HepG2 (cell line): Measurements from ENCODE around the gene CKAP5. TPM values are rescaled to one million over a fixed set of nuclear protein-coding genes. Genes with fewer than 3 reads are reported as not detected.

Experiments
- ARNT2 ChIP-seq: sonication (generic); formaldehyde crosslinking; IDR thresholded peaks from 2 replicates; pipeline ENCODE4 v1.8.0; 2022; ENCODE audit warnings: mild to moderate bottlenecking, low read depth, missing genetic modification reagents, moderate library complexity
- ARNTL ChIP-seq: sonication (generic); formaldehyde crosslinking; IDR thresholded peaks from 2 replicates; pipeline ENCODE4 v1.4.0; 2020; ENCODE audit warnings: mild to moderate bottlenecking, missing genetic modification reagents
- ATAD3A ChIP-seq: sonication (generic); formaldehyde crosslinking; IDR thresholded peaks from 2 replicates; pipeline ENCODE4 v1.4.0; 2020; ENCODE audit warnings: missing genetic modification reagents
- CC2D1A ChIP-seq: sonication (generic); formaldehyde crosslinking; IDR thresholded peaks from 2 replicates; pipeline ENCODE4 v1.8.1; 2023; ENCODE audit warnings: mild to moderate bottlenecking, missing genetic modification reagents
- CHCHD3 ChIP-seq: sonication (generic); formaldehyde crosslinking; IDR thresholded peaks from 2 replicates; pipeline ENCODE4 v1.8.0; 2022; ENCODE audit warnings: mild to moderate bottlenecking, missing genetic modification reagents, moderate library complexity
- HMGXB4 ChIP-seq, 2 experiments: sonication (generic) in 1 of 2; formaldehyde crosslinking in 1 of 2; IDR thresholded peaks; 2 replicates each; pipeline versions ENCODE4 v1.4.0 to v1.6.1; 2018 to 2020; ENCODE audit warnings: missing genetic modification reagents in 2 of 2, borderline replicate concordance in 1 of 2, low read depth in 1 of 2, mild to moderate bottlenecking in 1 of 2, missing biosample characterization in 1 of 2
- HNRNPL ChIP-seq: fragments of 200-400 bp; formaldehyde crosslinking; IDR thresholded peaks from 2 replicates; pipeline ENCODE4 v1.6.1; 2017; ENCODE audit warnings: mild to moderate bottlenecking, low read depth, low read length
- KLF12 ChIP-seq: sonication (generic); formaldehyde crosslinking; IDR thresholded peaks from 2 replicates; pipeline ENCODE4 v1.4.0; 2020; ENCODE audit warnings: missing genetic modification reagents, borderline replicate concordance
- NAIF1 ChIP-seq: sonication (generic); formaldehyde crosslinking; IDR thresholded peaks from 2 replicates; pipeline ENCODE4 v1.5.0; 2020; ENCODE audit warnings: mild to moderate bottlenecking, missing genetic modification reagents, borderline replicate concordance
- PAX8 ChIP-seq: sonication (generic); formaldehyde crosslinking; IDR thresholded peaks from 2 replicates; pipeline ENCODE4 v1.8.0; 2022; ENCODE audit warnings: mild to moderate bottlenecking, missing genetic modification reagents, borderline replicate concordance
- UBTF ChIP-seq: sonication (generic); formaldehyde crosslinking; IDR thresholded peaks from 2 replicates; pipeline ENCODE4 v1.4.0; 2020; ENCODE audit warnings: mild to moderate bottlenecking, missing genetic modification reagents
- ZMYM3 ChIP-seq: sonication (generic); formaldehyde crosslinking; IDR thresholded peaks from 2 replicates; pipeline ENCODE4 v1.5.1; 2020; ENCODE audit warnings: mild to moderate bottlenecking, missing genetic modification reagents
- ZNF451 ChIP-seq: sonication (generic); formaldehyde crosslinking; IDR thresholded peaks from 2 replicates; pipeline ENCODE4 v1.5.0; 2020; ENCODE audit warnings: mild to moderate bottlenecking, missing genetic modification reagents
- ZNF605 ChIP-seq: sonication (generic); formaldehyde crosslinking; IDR thresholded peaks from 2 replicates; pipeline ENCODE4 v1.8.0; 2022; ENCODE audit warnings: mild to moderate bottlenecking, missing genetic modification reagents
- ZNF790 ChIP-seq: sonication (generic); formaldehyde crosslinking; IDR thresholded peaks from 2 replicates; pipeline ENCODE4 v1.8.0; 2022; ENCODE audit warnings: missing genetic modification reagents, mild to moderate bottlenecking, borderline replicate concordance
- ZNF839 ChIP-seq: sonication (generic); formaldehyde crosslinking; IDR thresholded peaks from 2 replicates; pipeline ENCODE4 v1.4.0; 2020; ENCODE audit warnings: missing genetic modification reagents, mild to moderate bottlenecking, borderline replicate concordance
- polyA plus RNA-seq, 8 experiments: library from polyadenylated mRNA; depleted of rRNA in 3 of 8; stranded (reverse) in 7 of 8; unstranded in 1 of 8; fragments of >200 nt; fragmentation: Illumina TruSeq in 4 of 8; extraction: Trizol in 4 of 8; gene quantifications; 2 replicates each; pipeline versions ENCODE4 v1.2.1 to v1.2.3, GENCODE V29; 2011 to 2016; ENCODE audit warnings: low read depth in 4 of 8, missing spikeins in 1 of 8, mixed read lengths in 1 of 8; ENCODE audit not compliant: insufficient read depth in 1 of 8
- total RNA-seq, 5 experiments: library from RNA; depleted of rRNA; stranded (reverse); fragments of >200 nt; fragmentation: Illumina TruSeq; extraction: Trizol; gene quantifications; 2 replicates each; pipeline ENCODE4 v1.2.3, GENCODE V29; 2016; ENCODE audit warnings: low read depth in 1 of 5
- TF ChIP-seq, protein P1 (sequence below): sonication (generic); formaldehyde crosslinking; IDR thresholded peaks from 2 replicates; pipeline ENCODE4 v1.4.0; 2020; ENCODE audit warnings: missing genetic modification reagents

CKAP5 gene
- total and polyA plus RNA-seq, 2 of the 13 experiments (the other 11 are each of a cell fraction or from before 2014, with no cell fraction given): 79.2 to 103 TPM

DNA sequence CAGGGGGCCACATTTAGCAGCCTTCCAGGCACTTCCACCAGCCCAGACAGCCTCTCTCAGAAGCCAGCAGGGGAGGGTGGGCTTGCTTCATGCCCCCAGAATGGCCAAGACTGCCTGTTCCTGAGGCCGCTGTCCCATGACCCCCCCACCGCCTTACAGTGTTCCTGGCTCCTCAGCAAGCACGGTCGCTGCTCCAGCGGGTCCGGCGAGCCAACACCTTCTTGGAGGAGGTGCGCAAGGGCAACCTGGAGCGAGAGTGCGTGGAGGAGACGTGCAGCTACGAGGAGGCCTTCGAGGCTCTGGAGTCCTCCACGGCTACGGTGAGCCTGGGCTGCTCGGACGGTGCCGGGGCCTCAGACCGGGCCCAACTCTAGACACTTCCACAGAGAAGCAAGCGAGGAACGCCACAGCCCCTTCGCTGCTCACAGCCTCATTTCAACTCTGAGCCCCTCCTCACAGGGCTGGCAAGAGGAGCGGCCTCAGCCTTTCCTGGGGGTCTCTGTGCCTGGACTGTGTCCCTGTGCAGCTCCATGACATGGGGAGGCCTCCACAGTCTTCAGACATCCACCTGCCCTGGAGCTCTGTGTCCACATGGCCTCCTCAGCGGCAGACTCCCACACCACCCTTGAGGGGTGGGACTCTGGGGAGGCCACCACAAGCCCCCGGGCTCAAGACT, 126.4 kb downstream of the CKAP5 start (continued):
- TF ChIP-seq, protein P1, sequence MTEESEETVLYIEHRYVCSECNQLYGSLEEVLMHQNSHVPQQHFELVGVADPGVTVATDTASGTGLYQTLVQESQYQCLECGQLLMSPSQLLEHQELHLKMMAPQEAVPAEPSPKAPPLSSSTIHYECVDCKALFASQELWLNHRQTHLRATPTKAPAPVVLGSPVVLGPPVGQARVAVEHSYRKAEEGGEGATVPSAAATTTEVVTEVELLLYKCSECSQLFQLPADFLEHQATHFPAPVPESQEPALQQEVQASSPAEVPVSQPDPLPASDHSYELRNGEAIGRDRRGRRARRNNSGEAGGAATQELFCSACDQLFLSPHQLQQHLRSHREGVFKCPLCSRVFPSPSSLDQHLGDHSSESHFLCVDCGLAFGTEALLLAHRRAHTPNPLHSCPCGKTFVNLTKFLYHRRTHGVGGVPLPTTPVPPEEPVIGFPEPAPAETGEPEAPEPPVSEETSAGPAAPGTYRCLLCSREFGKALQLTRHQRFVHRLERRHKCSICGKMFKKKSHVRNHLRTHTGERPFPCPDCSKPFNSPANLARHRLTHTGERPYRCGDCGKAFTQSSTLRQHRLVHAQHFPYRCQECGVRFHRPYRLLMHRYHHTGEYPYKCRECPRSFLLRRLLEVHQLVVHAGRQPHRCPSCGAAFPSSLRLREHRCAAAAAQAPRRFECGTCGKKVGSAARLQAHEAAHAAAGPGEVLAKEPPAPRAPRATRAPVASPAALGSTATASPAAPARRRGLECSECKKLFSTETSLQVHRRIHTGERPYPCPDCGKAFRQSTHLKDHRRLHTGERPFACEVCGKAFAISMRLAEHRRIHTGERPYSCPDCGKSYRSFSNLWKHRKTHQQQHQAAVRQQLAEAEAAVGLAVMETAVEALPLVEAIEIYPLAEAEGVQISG (CRISPR knock-in tag): peak; percentile 12; the same call in 1 of the 2 replicates
- TF ChIP-seq ARNTL (CRISPR knock-in tag) (peak; percentile 54; the same call in 1 of the 2 replicates), UBTF (peak; percentile 61), CC2D1A (CRISPR knock-in tag) (0 out of 2 replicates have a peak, but pooled peaks have one; percentile 37), KLF12 (CRISPR knock-in tag) (0 out of 2 replicates have a peak, but pooled peaks have one; percentile 2), ZNF451 (CRISPR knock-in tag) (peak; percentile 69; the same call in 1 of the 2 replicates), ATAD3A (0 out of 2 replicates have a peak, but pooled peaks have one; percentile 8), ZMYM3 (CRISPR knock-in tag) (0 out of 2 replicates have a peak, but pooled peaks have one; percentile 29), NAIF1 (CRISPR knock-in tag) (peak; percentile 50; the same call in 1 of the 2 replicates), HMGXB4 (CRISPR knock-in tag; IDR thresholded peaks at IDR 0.05; ENCODE audit: borderline replicate concordance in 1 of 2, low read depth in 1 of 2) (peak; percentile 13 to 82; a peak in 2 of 4 replicates), HNRNPL (0 out of 2 replicates have a peak, but pooled peaks have one; percentile 27), PAX8 (CRISPR knock-in tag) (0 out of 2 replicates have a peak, but pooled peaks have one; percentile 13), ZNF839 (CRISPR knock-in tag) (0 out of 2 replicates have a peak, but pooled peaks have one; percentile 4), ARNT2 (0 out of 2 replicates have a peak, but pooled peaks have one; percentile 45), ZNF790 (CRISPR knock-in tag) (no peak), ZNF605 (peak; percentile 0), CHCHD3 (CRISPR knock-in tag) (peak; percentile 84)
